ENCODE data around the gene SETD1B.

- TF ChIP-seq POLR2A (IDR thresholded peaks at IDR 0.05; ENCODE audit: low read depth, low read length) (no peak), POLR2AphosphoS5 (IDR thresholded peaks at IDR 0.05; ENCODE audit: low read depth, low read length) (no peak)
Observed at GRCh38 chr12:121784460-121784859, 19.3 kb upstream of the SETD1B start.

All from GM12892 (cell line).